Fibroblast of skin of back (primary cell): ENCODE data around the gene C1orf116.
"Not testable (repeated sequence)": the region's sequence is repeated elsewhere in the genome, so short reads cannot be mapped to it uniquely, and the experiment has no call there.

ENCODE experiments used
- DNase-seq: peaks from one replicate; pipeline ENCODE4 v3.0.0-alpha.2; 2013

Gene C1orf116

GRCh38 chr1:207058878-207059867, 26.6 kb upstream of the C1orf116 start:
- DNase-seq = no peak

GRCh38 chr1:207058252-207058651, 25.7 kb upstream of the C1orf116 start:
- DNase-seq = no peak

GRCh38 chr1:207056673-207057072, 24.1 kb upstream of the C1orf116 start:
- no peak for DNase-seq

GRCh38 chr1:207055386-207056001, 22.9 kb upstream of the C1orf116 start:
- no peak for DNase-seq

- DNase-seq = no peak
Observed at GRCh38 chr1:207054491-207054890, 21.9 kb upstream of the C1orf116 start.

GRCh38 chr1:207052911-207053769, 20.6 kb upstream of the C1orf116 start, which contains the start of gene PFKFB2:
TSS of gene PFKFB2 (plus strand) at chr1:207053275. CDS start at chr1:207054718, 1,443 bp downstream.
- peak; percentile 92 for DNase-seq

GRCh38 chr1:207051191-207051943, 18.8 kb upstream of the C1orf116 start, which contains the start of gene YOD1:
TSS of gene YOD1 (minus strand) at chr1:207051208. CDS start at chr1:207051030, 178 bp downstream.
- peak; percentile 37 for DNase-seq

GRCh38 chr1:207050480-207051190, 18.1 kb upstream of the C1orf116 start:
- DNase-seq = peak; percentile 92

GRCh38 chr1:207049974-207050391, 17.4 kb upstream of the C1orf116 start:
- peak; percentile 56 for DNase-seq

GRCh38 chr1:207049514-207049913, 17.0 kb upstream of the C1orf116 start:
- DNase-seq = no peak

GRCh38 chr1:207049054-207049453, 16.5 kb upstream of the C1orf116 start:
- DNase-seq = no peak

GRCh38 chr1:207048041-207048440, 15.5 kb upstream of the C1orf116 start:
- no peak for DNase-seq

- no peak for DNase-seq
Observed at GRCh38 chr1:207047505-207047904, 14.9 kb upstream of the C1orf116 start.

GRCh38 chr1:207045453-207045852, 12.9 kb upstream of the C1orf116 start:
- no peak for DNase-seq

- not testable (repeated sequence) for DNase-seq
Observed at GRCh38 chr1:207041397-207041796, 8.8 kb upstream of the C1orf116 start.

GRCh38 chr1:207040181-207040533, 7.6 kb upstream of the C1orf116 start:
- peak; percentile 56 for DNase-seq

- no peak for DNase-seq
Observed at GRCh38 chr1:207039380-207040180, 7.0 kb upstream of the C1orf116 start.

- no peak for DNase-seq
Observed at GRCh38 chr1:207036865-207037264, 4.3 kb upstream of the C1orf116 start.

- DNase-seq = no peak
Observed at GRCh38 chr1:207035877-207036551, 3.5 kb upstream of the C1orf116 start.

GRCh38 chr1:207034998-207035397, 2.4 kb upstream of the C1orf116 start:
- peak; percentile 53 for DNase-seq
